Hepatocyte (in vitro differentiated cells): Measurements from ENCODE around the gene OR2S2.

Experiments
- CTCF ChIP-seq: fragments of 200-600 bp; sonication (generic); IDR thresholded peaks from 2 replicates; pipeline ENCODE4 v1.5.1; 2016; ENCODE audit warnings: antibody characterized with exemption, mild to moderate bottlenecking; ENCODE audit not compliant: poor library complexity
- EZH2 ChIP-seq: fragments of 200-600 bp; sonication (generic); IDR thresholded peaks from 2 replicates; pipeline ENCODE4 v1.6.1; 2016; ENCODE audit warnings: antibody characterized with exemption, mild to moderate bottlenecking, borderline replicate concordance

DNA sequence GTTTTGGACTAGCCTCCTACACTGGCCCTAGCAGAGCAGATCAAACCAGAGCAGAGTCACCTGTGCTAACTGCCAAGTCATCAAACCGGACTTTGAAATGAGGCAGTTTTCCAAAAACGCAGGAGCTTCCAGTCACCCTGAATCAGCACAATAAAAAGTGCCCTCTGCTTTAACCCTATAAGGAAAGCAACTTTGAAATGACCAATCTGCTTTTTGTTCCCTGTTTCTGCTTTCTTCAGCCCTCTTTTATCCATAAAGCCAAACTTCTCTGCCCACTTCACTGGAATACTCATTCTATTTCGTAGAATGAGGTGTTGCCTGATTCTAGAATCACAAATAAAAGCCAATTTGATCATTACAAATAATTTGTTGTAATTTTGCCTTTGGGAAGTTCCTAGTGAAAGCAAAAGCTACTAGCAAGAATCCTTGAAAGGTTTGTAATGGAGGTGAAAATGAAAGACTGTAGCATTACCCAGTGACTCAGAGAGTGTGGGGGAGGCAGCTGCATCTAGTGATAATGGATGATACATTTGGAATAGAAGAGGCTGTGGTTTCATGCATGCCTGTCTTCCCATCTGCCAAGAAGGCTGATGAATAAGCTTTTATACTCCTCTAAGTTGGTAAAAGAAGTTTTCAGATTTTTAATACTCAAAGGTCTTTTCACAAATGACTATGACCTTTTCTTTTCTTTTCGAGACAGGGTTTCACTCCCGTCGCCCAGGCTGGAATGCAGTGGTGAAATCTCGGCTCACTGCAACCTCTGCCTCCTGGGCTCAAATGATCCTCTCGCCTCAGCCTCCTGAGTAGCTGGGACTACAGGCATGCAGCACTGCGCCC, 33.8 kb downstream of the OR2S2 start:
- TF ChIP-seq EZH2 (no peak), CTCF (no peak)
